WTC11 (cell line): Measurements from ENCODE around the gene S1PR1. TPM values are rescaled to one million over a fixed set of nuclear protein-coding genes. Genes with fewer than 3 reads are reported as not detected.

Source experiments
- ATAC-seq: fragments of 200-7000 bp; cut with Tn5 transposase; 2 replicates; pipeline ENCODE4 v1.10.0; 2021; ENCODE audit warnings: mild to moderate bottlenecking, moderate library complexity
- CTCF ChIA-PET: fragments of 300-600 bp; sonication (Branson Sonifier 250); formaldehyde crosslinking; loops from one replicate; lab custom pipeline; 2021; ENCODE audit warnings: antibody characterized with exemption; lab: Charles Lee
- POLR2A ChIA-PET: fragments of 350-600 bp; sonication (Branson Sonifier 250); formaldehyde crosslinking; loops from one replicate; lab custom pipeline; 2021; ENCODE audit warnings: antibody characterized with exemption; lab: Charles Lee
- DNase-seq: peaks from one replicate; pipeline ENCODE4 v3.0.0; 2021; ENCODE audit warnings: low spot score
- H3K27ac Mint-ChIP-seq: 2 replicates; pipeline ENCODE4 v1.8.0; 2021; ENCODE audit warnings: mixed read lengths
- H3K27me3 Mint-ChIP-seq: 2 replicates; pipeline ENCODE4 v1.8.0; 2021; ENCODE audit warnings: low read depth, mild to moderate bottlenecking, moderate library complexity, mixed read lengths
- H3K36me3 Mint-ChIP-seq: 2 replicates; pipeline ENCODE4 v1.8.0; 2021; ENCODE audit warnings: mixed read lengths
- H3K4me1 Mint-ChIP-seq: 2 replicates; pipeline ENCODE4 v1.8.0; 2022; ENCODE audit warnings: mixed read lengths
- H3K4me3 Mint-ChIP-seq: 2 replicates; pipeline ENCODE4 v1.8.0; 2021; ENCODE audit warnings: mild to moderate bottlenecking, moderate library complexity, mixed read lengths
- H3K9me3 Mint-ChIP-seq: 2 replicates; pipeline ENCODE4 v1.8.0; 2021; ENCODE audit warnings: mixed read lengths
- AFF4 ChIP-seq: sonication (generic); formaldehyde crosslinking; IDR thresholded peaks from 2 replicates; pipeline ENCODE4 v1.8.1; 2023; ENCODE audit warnings: mild to moderate bottlenecking, missing genetic modification reagents, borderline replicate concordance
- ARID4B ChIP-seq: sonication (generic); formaldehyde crosslinking; IDR thresholded peaks from 2 replicates; pipeline ENCODE4 v1.8.0; 2023; ENCODE audit warnings: missing genetic modification reagents, mild to moderate bottlenecking, borderline replicate concordance
- ATF3 ChIP-seq: sonication (generic); formaldehyde crosslinking; conservative IDR thresholded peaks from 2 replicates; pipeline ENCODE4 v1.8.1; 2022; ENCODE audit warnings: mild to moderate bottlenecking, missing genetic modification reagents
- CREM ChIP-seq: sonication (generic); formaldehyde crosslinking; IDR thresholded peaks from 2 replicates; pipeline ENCODE4 v1.8.1; 2022; ENCODE audit warnings: mild to moderate bottlenecking, missing genetic modification reagents, moderate library complexity
- ELF4 ChIP-seq: sonication (generic); formaldehyde crosslinking; IDR thresholded peaks from 2 replicates; pipeline ENCODE4 v1.8.1; 2022; ENCODE audit warnings: low read depth, mild to moderate bottlenecking, moderate library complexity, missing genetic modification reagents
- ETV6 ChIP-seq: sonication (generic); formaldehyde crosslinking; IDR thresholded peaks from 2 replicates; pipeline ENCODE4 v1.8.1; 2022; ENCODE audit warnings: mild to moderate bottlenecking, missing genetic modification reagents
- FOXP4 ChIP-seq: sonication (generic); formaldehyde crosslinking; IDR thresholded peaks from 2 replicates; pipeline ENCODE4 v1.8.0; 2022; ENCODE audit warnings: mild to moderate bottlenecking, missing genetic modification reagents
- NFYB ChIP-seq: sonication (generic); formaldehyde crosslinking; conservative IDR thresholded peaks from 2 replicates; pipeline ENCODE4 v1.8.0; 2022; ENCODE audit warnings: low read depth, missing genetic modification reagents
- NR1H2 ChIP-seq: sonication (generic); formaldehyde crosslinking; IDR thresholded peaks from 2 replicates; pipeline ENCODE4 v1.9.0; 2021; ENCODE audit warnings: mild to moderate bottlenecking, moderate library complexity, missing genetic modification reagents
- NR3C1 ChIP-seq: sonication (generic); formaldehyde crosslinking; conservative IDR thresholded peaks from 2 replicates; pipeline ENCODE4 v1.8.1; 2023; ENCODE audit warnings: low read depth, mild to moderate bottlenecking, missing genetic modification reagents
- RELA ChIP-seq: sonication (generic); formaldehyde crosslinking; IDR thresholded peaks from 2 replicates; pipeline ENCODE4 v1.8.1; 2022; ENCODE audit warnings: missing genetic modification reagents, mild to moderate bottlenecking, borderline replicate concordance
- RORB ChIP-seq: fragments of 250-450 bp; sonication (Bioruptor Pico); IDR thresholded peaks from 2 replicates; pipeline ENCODE4 v1.9.0; 2021; ENCODE audit warnings: mild to moderate bottlenecking
- ZNF263 ChIP-seq: sonication (generic); formaldehyde crosslinking; IDR thresholded peaks from 2 replicates; pipeline ENCODE4 v1.8.1; 2022; ENCODE audit warnings: low read depth, mild to moderate bottlenecking, moderate library complexity, missing genetic modification reagents
- total RNA-seq: library from RNA; stranded (reverse); gene quantifications from 3 replicates; pipeline ENCODE4 v1.2.3, GENCODE V29; 2021

S1PR1 gene
- total RNA-seq, 1 experiment from 2014 or later: 3.2 TPM

GRCh38 chr1:101251504-101251903 lies 14.7 kb downstream of the S1PR1 start:
- TF ChIP-seq CREM: no peak
- TF ChIP-seq FOXP4: no peak
- no peak for TF ChIP-seq ZNF263 (CRISPR knock-in tag)
- TF ChIP-seq AFF4 (CRISPR knock-in tag): no peak
- TF ChIP-seq, all 79 proteins: peak for 0
- no peak overlapping the region for H3K4me3 Mint-ChIP-seq
- H3K9me3 Mint-ChIP-seq: no peaks in the 10 kb centered on the region
- DNase-seq: no peak
- peaks cover 5% of the 10 kb centered on the region for H3K4me1 Mint-ChIP-seq
- H3K27ac Mint-ChIP-seq: no peak overlapping the region
- ChIA-PET POLR2A (no interaction called here), CTCF (interaction anchor here (1.1 to 3.4 kb wide), 4 partner anchors 13 to 106 kb away, joined by 3 to 26 read pairs (median 5); no protein-coding TSS in a partner anchor)
- no peaks in the 10 kb centered on the region for H3K27me3 Mint-ChIP-seq
- no peak for ATAC-seq
- no peaks in the 10 kb centered on the region for H3K36me3 Mint-ChIP-seq

GRCh38 chr1:101253976-101254674 lies 17.3 kb downstream of the S1PR1 start:
- no peak for DNase-seq
- no peak overlapping the region for H3K4me3 Mint-ChIP-seq
- no peaks in the 10 kb centered on the region for H3K9me3 Mint-ChIP-seq
- CTCF ChIA-PET: no interaction called here
- H3K36me3 Mint-ChIP-seq: no peaks in the 10 kb centered on the region
- H3K27ac Mint-ChIP-seq: peak overlapping the region; percentile 60
- POLR2A ChIA-PET: no interaction called here
- H3K4me1 Mint-ChIP-seq: peaks cover 18% of the 10 kb centered on the region
- no peaks in the 10 kb centered on the region for H3K27me3 Mint-ChIP-seq
- no peak for TF ChIP-seq ARID4B
- TF ChIP-seq ATF3 (CRISPR knock-in tag): no peak
- TF ChIP-seq NFYB (CRISPR knock-in tag): no peak
- no peak for TF ChIP-seq NR1H2
- TF ChIP-seq ETV6 (CRISPR knock-in tag): no peak
- TF ChIP-seq ELF4 (CRISPR knock-in tag): no peak
- no peak for TF ChIP-seq NR3C1 (CRISPR knock-in tag)
- no peak for TF ChIP-seq RELA (CRISPR knock-in tag)
- TF ChIP-seq RORB: no peak
- no peak for ATAC-seq
